Fibroblast of skin of right biceps (primary cell): ENCODE data around the gene CYB561A3.

ENCODE experiments used
- DNase-seq: peaks from one replicate; pipeline ENCODE4 v3.0.0-alpha.2; 2013

The CYB561A3 gene

DNA sequence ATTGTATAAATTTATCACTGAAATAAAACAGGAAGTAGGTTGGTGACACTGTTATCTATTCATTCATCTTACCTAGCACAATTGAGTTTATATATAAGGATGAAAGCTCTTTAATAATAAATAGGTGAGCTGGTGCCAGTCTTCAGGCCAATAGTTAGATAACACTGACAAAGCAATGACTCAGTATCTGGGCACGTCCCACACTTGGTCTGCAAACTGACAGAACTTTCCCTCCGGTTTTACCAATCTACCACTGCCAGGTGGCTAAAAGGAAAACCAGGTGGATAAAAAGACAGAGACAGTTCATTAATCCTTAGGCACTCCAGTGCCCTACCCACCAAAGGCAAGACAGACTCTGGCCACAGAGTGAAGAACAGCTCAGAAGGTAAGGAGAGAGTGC is 46.4 kb downstream of the CYB561A3 start:
- DNase-seq: no peak

GRCh38 chr11:61310749-61311148 is 50.9 kb downstream of the CYB561A3 start:
- no peak for DNase-seq

DNA sequence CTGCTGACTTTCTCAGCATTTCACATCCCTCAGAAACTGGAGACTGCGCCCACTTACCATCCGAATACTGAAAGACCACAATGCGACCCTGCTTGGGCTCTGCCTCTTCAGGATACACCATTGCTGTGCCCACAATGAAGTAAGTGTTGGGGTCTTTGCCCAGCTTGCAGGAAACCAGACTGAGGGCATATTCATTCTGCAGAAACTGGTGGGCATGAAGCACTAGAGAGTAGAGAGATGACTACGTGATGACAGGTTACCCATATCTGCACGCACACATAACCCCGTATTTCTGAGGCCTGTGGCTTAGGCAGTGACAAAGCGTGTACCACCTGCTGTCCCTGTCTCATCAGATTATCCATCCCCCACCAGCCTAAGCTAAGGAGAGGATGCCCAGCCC is 51.9 kb downstream of the CYB561A3 start:
- DNase-seq: no peak

DNA sequence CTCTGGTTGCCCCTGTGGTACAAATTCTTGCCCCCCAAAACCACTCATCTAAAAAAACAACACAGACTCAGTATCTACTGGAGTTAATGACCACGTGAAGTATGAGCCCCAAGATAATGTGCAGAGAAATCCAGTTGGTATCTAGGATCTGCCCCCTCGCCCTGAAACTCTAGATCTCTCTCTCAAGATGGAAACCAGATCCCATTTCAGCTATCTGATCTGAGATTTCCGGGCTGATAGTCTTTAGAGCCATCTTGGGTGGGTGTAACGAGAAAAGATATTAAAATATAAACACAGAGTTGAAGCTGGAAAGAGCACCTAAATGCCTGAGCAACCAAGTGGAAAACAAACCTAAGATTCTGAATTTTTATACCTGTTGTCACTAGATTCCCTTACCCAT is 52.5 kb downstream of the CYB561A3 start:
- no peak for DNase-seq

- no peak for DNase-seq
Measured at GRCh38 chr11:61307354-61307753, 54.3 kb downstream of the CYB561A3 start.

DNA sequence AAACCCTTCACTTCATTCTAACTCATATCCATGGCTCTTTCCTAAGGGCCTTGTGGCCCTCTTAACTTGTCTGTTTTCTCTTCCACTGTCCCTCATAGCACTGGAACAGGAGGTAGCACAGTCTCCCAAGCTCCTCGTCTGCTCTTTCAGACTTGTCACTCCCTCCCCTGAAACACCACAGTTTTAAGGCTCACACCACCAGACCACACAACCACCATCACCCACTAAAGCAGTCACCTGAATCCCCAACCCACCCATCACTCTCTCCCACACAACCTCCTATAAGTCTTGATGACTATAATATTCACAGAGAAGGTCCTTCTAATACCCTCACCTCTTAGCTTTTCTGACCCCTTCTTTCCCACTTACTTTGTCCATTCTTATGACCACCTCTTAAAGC is 55.5 kb downstream of the CYB561A3 start:
- DNase-seq: no peak

GRCh38 chr11:61305417-61305816 is 56.3 kb downstream of the CYB561A3 start:
- DNase-seq: no peak

DNA sequence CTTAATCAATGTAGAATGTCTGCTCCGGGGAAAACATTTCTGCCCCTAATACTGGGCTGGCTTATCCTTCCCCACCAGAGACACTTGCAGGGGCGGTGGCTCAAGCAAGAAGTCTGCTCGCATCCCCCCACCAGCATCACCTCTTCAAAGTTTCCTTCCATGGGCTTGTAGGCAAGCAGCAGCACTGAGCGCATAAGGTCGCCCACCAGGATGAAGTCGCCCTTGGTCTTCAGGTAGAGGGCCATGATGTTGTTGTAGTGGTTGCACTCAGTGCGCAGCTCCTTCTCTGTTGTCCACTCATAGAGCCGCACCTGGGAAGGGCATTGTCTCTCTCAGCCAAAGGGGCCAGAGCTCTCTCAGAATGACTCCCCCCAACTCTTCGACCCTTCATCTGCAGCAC is 58.0 kb downstream of the CYB561A3 start:
- no peak for DNase-seq

GRCh38 chr11:61302550-61302949 is 59.1 kb downstream of the CYB561A3 start:
- no peak for DNase-seq
